HepG2 (cell line): ENCODE results near the gene MSL3B.
A peak's percentile ranks its signal among the peaks of the same experiment; 100 is the strongest.

Experiments
- AKAP8 ChIP-seq: sonication (generic); formaldehyde crosslinking; IDR thresholded peaks from 2 replicates; pipeline ENCODE4 v1.5.1; 2020; ENCODE audit warnings: mild to moderate bottlenecking, missing genetic modification reagents
- EEA1 ChIP-seq: sonication (generic); formaldehyde crosslinking; IDR thresholded peaks from 2 replicates; pipeline ENCODE4 v1.5.1; 2020; ENCODE audit warnings: mild to moderate bottlenecking, missing genetic modification reagents, borderline replicate concordance
- GZF1 ChIP-seq: sonication (generic); formaldehyde crosslinking; IDR thresholded peaks from 2 replicates; pipeline ENCODE4 v1.5.1; 2020; ENCODE audit warnings: mild to moderate bottlenecking, missing genetic modification reagents
- HDAC1 ChIP-seq: sonication (generic); formaldehyde crosslinking; IDR thresholded peaks from 2 replicates; pipeline ENCODE4 v1.5.1; 2020; ENCODE audit warnings: mild to moderate bottlenecking, missing genetic modification reagents
- HMGXB3 ChIP-seq: sonication (generic); formaldehyde crosslinking; IDR thresholded peaks from 2 replicates; pipeline ENCODE4 v1.4.0; 2020; ENCODE audit warnings: missing genetic modification reagents, borderline replicate concordance
- HNF4A ChIP-seq: sonication (generic); formaldehyde crosslinking; IDR thresholded peaks from 2 replicates; pipeline ENCODE4 v1.4.0; 2020; ENCODE audit warnings: missing genetic modification reagents
- MBNL3 ChIP-seq: fragments of 250-450 bp; sonication (Bioruptor Pico); conservative IDR thresholded peaks from 2 replicates; pipeline ENCODE4 v1.8.0; 2022; ENCODE audit warnings: mild to moderate bottlenecking, inconsistent platforms
- NCOA1 ChIP-seq: sonication (generic); formaldehyde crosslinking; IDR thresholded peaks from 2 replicates; pipeline ENCODE4 v1.9.0; 2021; ENCODE audit warnings: missing genetic modification reagents
- NCOR1 ChIP-seq: fragments of 200-600 bp; sonication (generic); IDR thresholded peaks from 2 replicates; pipeline ENCODE4 v1.7.0; 2017; ENCODE audit warnings: antibody characterized with exemption, low read length, borderline replicate concordance
- NFKB2 ChIP-seq: sonication (generic); formaldehyde crosslinking; IDR thresholded peaks from 2 replicates; pipeline ENCODE4 v1.4.0; 2020; ENCODE audit warnings: missing genetic modification reagents, borderline replicate concordance
- TBX2 ChIP-seq: sonication (generic); formaldehyde crosslinking; IDR thresholded peaks from 2 replicates; pipeline ENCODE4 v1.5.0; 2020; ENCODE audit warnings: missing genetic modification reagents, mild to moderate bottlenecking, borderline replicate concordance
- ZBTB38 ChIP-seq: sonication (generic); formaldehyde crosslinking; IDR thresholded peaks from 2 replicates; pipeline ENCODE4 v1.5.1; 2020; ENCODE audit warnings: mild to moderate bottlenecking, missing genetic modification reagents
- ZNF382 ChIP-seq: sonication (generic); formaldehyde crosslinking; IDR thresholded peaks from 2 replicates; pipeline ENCODE4 v1.5.0; 2020; ENCODE audit warnings: missing genetic modification reagents, mild to moderate bottlenecking, borderline replicate concordance
- ZNF550 ChIP-seq: sonication (generic); formaldehyde crosslinking; IDR thresholded peaks from 2 replicates; pipeline ENCODE4 v1.4.0; 2020; ENCODE audit warnings: mild to moderate bottlenecking, missing genetic modification reagents, borderline replicate concordance
- ZNF562 ChIP-seq: sonication (generic); formaldehyde crosslinking; IDR thresholded peaks from 2 replicates; pipeline ENCODE4 v1.8.0; 2022; ENCODE audit warnings: missing genetic modification reagents, borderline replicate concordance
- ZNF563 ChIP-seq: sonication (generic); formaldehyde crosslinking; IDR thresholded peaks from 2 replicates; pipeline ENCODE4 v1.8.0; 2022; ENCODE audit warnings: mild to moderate bottlenecking, moderate library complexity, missing genetic modification reagents
- ZNF773 ChIP-seq: sonication (generic); formaldehyde crosslinking; IDR thresholded peaks from 2 replicates; pipeline ENCODE4 v1.4.0; 2020; ENCODE audit warnings: missing genetic modification reagents, borderline replicate concordance
- TF ChIP-seq, protein P1 (sequence below): sonication (generic); formaldehyde crosslinking; IDR thresholded peaks from 2 replicates; pipeline ENCODE4 v1.4.0; 2020; ENCODE audit warnings: low read depth, mild to moderate bottlenecking, missing genetic modification reagents
- TF ChIP-seq, protein P2 (sequence below): IDR thresholded peaks from 2 replicates; pipeline ENCODE4 v1.6.1; 2016
- TF ChIP-seq, protein P3 (sequence below): sonication (generic); formaldehyde crosslinking; IDR thresholded peaks from 2 replicates; pipeline ENCODE4 v1.4.0; 2020; ENCODE audit warnings: missing genetic modification reagents

Gene MSL3B

DNA sequence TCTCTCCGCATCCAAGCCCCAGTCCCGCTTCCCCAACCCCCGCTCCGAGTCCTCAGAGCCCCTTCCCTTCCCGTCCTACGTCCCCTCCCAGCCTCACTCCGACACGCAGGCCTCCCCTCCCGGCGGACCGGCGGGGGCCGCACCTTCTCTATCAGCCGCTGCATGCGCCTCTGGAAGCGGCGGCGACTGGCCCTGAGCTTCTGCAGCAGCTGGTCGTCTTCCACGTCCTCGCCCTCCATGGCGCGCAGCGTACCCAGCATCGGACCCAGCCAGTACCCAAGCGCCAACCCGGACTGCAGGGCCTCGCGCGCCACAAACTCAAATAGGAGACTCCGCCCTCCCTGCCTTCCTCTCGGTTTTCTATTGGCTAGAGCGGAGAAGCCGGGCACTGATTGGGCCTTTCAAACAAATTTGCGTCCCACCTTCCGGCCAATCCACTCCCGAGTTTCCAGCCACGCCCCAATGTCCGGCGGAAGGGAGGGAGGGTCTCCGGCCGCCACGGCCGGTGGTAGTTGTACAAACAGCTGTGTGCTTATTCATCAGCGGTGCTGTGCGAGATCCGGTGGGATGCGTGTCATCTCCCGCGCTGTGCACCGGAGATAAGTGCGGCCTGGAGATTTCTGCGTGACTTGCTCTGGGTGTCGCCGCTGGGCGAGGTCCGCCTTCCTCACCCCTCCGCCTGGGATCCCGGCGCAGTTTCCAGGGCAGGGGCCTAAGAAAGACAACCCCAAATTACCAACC is 13.8 kb downstream of the MSL3B start, which contains the start of gene HJURP (continued):
- TF ChIP-seq GZF1 (CRISPR knock-in tag) = no peak
- TF ChIP-seq, protein P1, sequence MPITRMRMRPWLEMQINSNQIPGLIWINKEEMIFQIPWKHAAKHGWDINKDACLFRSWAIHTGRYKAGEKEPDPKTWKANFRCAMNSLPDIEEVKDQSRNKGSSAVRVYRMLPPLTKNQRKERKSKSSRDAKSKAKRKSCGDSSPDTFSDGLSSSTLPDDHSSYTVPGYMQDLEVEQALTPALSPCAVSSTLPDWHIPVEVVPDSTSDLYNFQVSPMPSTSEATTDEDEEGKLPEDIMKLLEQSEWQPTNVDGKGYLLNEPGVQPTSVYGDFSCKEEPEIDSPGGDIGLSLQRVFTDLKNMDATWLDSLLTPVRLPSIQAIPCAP (CRISPR knock-in tag) = no peak
- peak; percentile 53 for TF ChIP-seq ZBTB38 (CRISPR knock-in tag)
- TF ChIP-seq ZNF773 (CRISPR knock-in tag) = no peak
- no peak for TF ChIP-seq MBNL3 (CRISPR knock-in tag)
- TF ChIP-seq ZNF382 (CRISPR knock-in tag) = no peak
- peak; percentile 78 for TF ChIP-seq TBX2 (CRISPR knock-in tag)
- TF ChIP-seq NCOR1 = peak; percentile 65; the same call in 1 of the 2 replicates
- peak; percentile 79 for TF ChIP-seq ZNF563 (CRISPR knock-in tag)
- TF ChIP-seq, protein P2, sequence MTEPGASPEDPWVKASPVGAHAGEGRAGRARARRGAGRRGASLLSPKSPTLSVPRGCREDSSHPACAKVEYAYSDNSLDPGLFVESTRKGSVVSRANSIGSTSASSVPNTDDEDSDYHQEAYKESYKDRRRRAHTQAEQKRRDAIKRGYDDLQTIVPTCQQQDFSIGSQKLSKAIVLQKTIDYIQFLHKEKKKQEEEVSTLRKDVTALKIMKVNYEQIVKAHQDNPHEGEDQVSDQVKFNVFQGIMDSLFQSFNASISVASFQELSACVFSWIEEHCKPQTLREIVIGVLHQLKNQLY (CRISPR knock-in tag) = peak; percentile 42; the same call in 1 of the 2 replicates
- 0 out of 2 replicates have a peak, but pooled peaks have one; percentile 33 for TF ChIP-seq EEA1
- peak; percentile 72 for TF ChIP-seq NCOA1 (CRISPR knock-in tag)
- TF ChIP-seq NFKB2 (CRISPR knock-in tag) = peak; percentile 57; the same call in 1 of the 2 replicates
- 0 out of 2 replicates have a peak, but pooled peaks have one; percentile 68 for TF ChIP-seq ZNF562
- TF ChIP-seq HDAC1 (CRISPR knock-in tag) = peak; percentile 99
- TF ChIP-seq HMGXB3 (CRISPR knock-in tag) = no peak
- TF ChIP-seq HNF4A (CRISPR knock-in tag) = no peak
- no peak for TF ChIP-seq ZNF550 (CRISPR knock-in tag)
- TF ChIP-seq, protein P3, sequence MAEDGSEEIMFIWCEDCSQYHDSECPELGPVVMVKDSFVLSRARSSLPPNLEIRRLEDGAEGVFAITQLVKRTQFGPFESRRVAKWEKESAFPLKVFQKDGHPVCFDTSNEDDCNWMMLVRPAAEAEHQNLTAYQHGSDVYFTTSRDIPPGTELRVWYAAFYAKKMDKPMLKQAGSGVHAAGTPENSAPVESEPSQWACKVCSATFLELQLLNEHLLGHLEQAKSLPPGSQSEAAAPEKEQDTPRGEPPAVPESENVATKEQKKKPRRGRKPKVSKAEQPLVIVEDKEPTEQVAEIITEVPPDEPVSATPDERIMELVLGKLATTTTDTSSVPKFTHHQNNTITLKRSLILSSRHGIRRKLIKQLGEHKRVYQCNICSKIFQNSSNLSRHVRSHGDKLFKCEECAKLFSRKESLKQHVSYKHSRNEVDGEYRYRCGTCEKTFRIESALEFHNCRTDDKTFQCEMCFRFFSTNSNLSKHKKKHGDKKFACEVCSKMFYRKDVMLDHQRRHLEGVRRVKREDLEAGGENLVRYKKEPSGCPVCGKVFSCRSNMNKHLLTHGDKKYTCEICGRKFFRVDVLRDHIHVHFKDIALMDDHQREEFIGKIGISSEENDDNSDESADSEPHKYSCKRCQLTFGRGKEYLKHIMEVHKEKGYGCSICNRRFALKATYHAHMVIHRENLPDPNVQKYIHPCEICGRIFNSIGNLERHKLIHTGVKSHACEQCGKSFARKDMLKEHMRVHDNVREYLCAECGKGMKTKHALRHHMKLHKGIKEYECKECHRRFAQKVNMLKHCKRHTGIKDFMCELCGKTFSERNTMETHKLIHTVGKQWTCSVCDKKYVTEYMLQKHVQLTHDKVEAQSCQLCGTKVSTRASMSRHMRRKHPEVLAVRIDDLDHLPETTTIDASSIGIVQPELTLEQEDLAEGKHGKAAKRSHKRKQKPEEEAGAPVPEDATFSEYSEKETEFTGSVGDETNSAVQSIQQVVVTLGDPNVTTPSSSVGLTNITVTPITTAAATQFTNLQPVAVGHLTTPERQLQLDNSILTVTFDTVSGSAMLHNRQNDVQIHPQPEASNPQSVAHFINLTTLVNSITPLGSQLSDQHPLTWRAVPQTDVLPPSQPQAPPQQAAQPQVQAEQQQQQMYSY (CRISPR knock-in tag) = peak; percentile 42; the same call in 1 of the 2 replicates
- peak; percentile 24; the same call in 1 of the 2 replicates for TF ChIP-seq AKAP8
